Body of pancreas (tissue), 4 donors: ENCODE measurements around the gene COX15.

Source experiments
- CTCF ChIP-seq, 7 experiments: fragments of 450-650 bp in 4 of 7; fragments of 200-600 bp in 3 of 7; sonication (generic) in 3 of 7; IDR thresholded peaks; one replicate each; pipeline ENCODE4 v1.5.1; 2016 to 2019; ENCODE audit warnings: antibody characterized with exemption in 7 of 7
- POLR2A ChIP-seq, 3 donors: fragments of 450-650 bp; IDR thresholded peaks; one replicate each; pipeline ENCODE4 v1.6.1; 2016; ENCODE audit warnings: antibody characterized with exemption in 3 of 3, mild to moderate bottlenecking in 2 of 3

GRCh38 chr10:99682752-99683151 lies 49.2 kb downstream of the COX15 start:
- TF ChIP-seq CTCF (IDR thresholded peaks at IDR 0.05) (peak; percentile 12 to 58 (median 25)), POLR2A (IDR thresholded peaks at IDR 0.05) (no peak)
